Stimulated activated naive CD8-positive, alpha-beta T cell treated with anti-CD3 and anti-CD28 coated beads, Interleukin-15, Interleukin-2, amounts not matched to agents 100 U/mL and 50 U/mL, for 24 hours (primary cell): Measurements from ENCODE around the gene KDM4C.
A peak's percentile ranks its signal among the peaks of the same experiment; 100 is the strongest.
"Not testable (repeated sequence)": the region's sequence is repeated elsewhere in the genome, so short reads cannot be mapped to it uniquely, and the experiment has no call there.

Source experiments
- ATAC-seq: fragments of 150-1000 bp; cut with Tn5 transposase; one replicate; pipeline ENCODE4 v1.10.0; 2021
- DNase-seq: peaks from one replicate; pipeline ENCODE4 v3.0.0; 2021

The KDM4C gene

DNA sequence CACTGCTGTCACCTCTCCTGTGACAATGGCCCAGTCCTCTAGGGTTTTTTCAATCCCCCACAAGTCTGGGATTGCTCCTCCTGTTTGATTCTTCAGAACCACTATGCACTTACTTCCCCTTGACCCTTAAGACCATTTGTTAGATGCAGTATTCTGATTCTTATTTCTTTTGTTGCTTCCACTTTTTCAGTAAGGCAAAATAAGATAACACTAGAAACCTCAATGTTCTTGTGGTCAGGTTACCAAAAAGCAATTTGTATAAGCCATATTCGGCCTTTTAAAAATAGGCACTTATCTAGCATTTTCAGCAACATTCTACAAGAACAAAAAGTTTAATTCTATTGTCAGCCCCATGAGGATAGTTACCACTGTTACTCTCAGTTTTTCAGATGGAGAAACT, 220.0 kb downstream of the KDM4C start:
- ATAC-seq, result no peak
- DNase-seq, result no peak

DNA sequence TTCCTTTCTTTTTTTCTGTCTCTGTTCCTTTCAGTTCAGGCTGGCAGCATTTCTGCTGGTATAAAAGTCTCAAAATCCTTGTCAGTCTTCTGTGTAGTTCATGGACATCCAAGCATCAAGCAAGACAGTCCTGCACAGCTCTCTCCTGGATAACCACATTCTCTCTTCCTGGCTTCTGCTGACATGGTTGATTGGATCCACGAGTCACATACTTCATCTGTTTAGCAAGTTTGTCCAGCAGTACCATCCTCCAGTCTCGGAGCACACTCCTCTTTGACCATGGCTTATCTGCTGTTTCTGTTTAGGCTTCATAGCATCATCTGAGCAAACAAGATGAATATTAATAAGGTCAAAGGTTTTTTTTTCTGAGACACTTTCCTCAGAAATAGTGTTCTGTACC, 220.8 kb downstream of the KDM4C start:
- ATAC-seq (no peak), DNase-seq (no peak)

DNA sequence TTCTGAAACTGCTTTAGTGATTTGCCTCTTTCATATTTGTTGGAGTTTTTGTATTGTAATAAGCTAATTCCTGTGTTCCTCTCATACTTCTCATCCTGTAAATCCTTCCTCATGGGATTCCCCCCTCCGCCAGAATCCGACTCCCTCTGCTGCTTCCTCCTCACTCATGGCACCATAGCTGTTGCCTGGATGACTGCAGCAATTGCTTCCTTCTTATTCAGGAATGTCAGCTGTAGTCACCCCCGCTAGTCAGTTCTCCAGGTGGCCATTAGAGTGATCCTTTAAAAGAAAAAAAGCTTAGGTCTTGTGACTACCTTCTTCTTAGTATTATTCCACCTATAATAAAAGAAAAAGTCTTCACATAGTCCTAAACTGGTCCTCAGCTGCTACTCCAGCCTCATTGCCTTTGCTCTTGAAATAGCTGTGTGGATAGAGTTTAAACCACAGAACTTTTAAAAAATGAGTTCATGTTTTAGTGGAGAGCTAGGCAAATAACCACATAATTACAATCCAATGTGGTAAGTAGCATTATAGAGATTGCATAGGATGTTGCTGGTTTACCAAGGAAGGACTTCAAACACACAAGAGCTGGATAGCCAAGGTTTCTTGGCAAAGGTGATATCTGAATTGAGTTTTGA, 227.3 kb downstream of the KDM4C start:
- ATAC-seq, result no peak
- DNase-seq, result no peak

DNA sequence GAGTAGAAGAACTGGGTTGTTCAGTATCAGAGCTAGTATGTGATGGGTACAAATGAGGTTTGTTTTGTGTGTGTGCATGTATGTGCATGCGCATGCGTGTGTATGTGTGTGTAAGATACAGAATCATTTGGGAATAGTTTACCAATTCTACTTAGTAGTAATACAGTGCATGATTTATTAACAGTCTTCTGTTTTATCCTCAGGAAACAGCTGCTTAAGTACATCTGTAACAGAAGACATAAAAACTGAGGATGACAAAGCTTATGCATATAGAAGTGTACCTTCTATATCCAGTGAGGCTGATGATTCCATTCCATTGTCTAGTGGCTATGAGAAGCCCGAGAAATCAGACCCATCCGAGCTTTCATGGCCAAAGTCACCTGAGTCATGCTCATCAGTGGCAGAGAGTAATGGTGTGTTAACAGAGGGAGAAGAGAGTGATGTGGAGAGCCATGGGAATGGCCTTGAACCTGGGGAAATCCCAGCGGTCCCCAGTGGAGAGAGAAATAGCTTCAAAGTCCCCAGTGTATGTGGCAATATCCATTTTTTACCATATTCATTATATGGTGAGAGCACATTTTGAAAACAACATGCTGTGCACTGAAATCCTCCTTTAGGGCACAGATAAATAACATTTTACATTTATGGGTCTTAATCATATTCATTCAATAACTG, 228.5 kb downstream of the KDM4C start:
- no peak for DNase-seq
- no peak for ATAC-seq

DNA sequence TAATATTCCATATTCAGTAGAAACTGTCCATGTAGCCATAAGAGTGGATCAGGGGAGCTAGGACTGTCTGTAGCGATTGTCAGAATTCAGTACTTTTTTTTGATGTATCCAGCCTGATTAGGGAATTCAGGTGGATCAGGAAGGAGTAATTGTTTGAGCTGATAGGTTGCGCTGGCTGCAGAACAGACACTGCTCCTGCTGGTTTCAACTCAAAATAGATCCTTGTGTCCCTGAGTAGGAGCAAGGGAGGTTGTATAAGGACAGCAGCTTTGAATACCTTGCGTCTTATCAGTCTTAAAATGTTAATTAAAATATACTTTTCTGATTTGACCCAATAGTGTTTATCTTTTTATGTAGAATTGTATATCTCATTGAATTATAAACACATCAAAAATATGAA, 229.6 kb downstream of the KDM4C start:
- ATAC-seq (no peak), DNase-seq (no peak)

DNA sequence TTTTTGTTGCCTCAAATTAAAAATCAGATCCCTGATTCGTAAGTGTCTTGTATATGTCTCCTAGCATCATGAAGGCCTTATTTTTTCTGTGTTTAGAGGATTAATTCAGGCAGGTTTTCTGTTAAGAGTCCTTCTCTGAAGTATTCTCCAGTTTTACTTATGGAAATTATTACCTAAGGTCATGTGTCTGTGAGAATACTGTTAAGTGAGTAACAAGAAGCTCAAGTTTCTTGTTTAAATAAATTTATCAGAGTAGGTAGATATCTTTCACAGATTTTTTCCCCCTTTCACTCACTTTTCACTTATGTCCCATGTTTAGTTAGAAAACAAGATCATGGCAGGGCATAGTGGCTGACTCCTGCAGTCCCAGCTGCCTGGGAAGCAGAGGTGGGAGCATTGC, 233.6 kb downstream of the KDM4C start:
- no peak for DNase-seq
- ATAC-seq, result no peak

DNA sequence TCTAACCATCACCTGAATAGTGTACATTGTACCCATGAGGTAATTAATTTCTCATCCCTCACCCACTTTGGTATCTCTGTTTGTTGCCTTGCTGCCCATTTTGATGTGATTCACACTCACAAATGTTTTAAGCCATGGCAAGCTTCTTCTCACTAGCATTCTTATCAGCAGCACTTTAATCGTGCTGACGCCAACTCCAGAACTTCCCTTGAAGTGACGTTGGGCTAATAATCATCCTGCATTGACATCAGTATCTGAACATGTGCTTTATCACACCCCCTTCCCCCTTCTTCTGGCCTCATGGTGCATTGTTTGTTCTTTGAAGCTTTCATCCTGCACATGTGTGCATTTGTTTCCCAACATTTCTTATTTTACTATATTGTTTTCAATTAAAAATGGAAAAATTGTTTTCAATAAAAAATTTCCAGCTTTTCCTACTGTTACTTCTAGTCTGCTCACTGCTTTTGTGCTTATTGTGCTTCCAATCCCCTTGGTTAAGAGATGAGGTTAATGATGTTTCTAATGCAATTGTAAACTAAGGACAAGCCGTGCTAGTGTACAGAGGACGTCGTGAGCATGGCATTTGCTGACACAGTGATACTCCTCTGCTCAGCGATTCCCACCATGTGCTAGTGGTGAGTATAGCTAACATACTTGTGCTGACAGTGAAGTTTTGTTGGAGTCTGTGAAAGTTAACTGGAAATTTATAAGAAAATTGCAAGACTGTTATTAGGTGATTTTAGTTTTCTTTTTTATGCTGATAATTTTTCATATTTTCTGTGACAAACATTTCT, 238.5 kb downstream of the KDM4C start:
- no peak for ATAC-seq
- no peak for DNase-seq

DNA sequence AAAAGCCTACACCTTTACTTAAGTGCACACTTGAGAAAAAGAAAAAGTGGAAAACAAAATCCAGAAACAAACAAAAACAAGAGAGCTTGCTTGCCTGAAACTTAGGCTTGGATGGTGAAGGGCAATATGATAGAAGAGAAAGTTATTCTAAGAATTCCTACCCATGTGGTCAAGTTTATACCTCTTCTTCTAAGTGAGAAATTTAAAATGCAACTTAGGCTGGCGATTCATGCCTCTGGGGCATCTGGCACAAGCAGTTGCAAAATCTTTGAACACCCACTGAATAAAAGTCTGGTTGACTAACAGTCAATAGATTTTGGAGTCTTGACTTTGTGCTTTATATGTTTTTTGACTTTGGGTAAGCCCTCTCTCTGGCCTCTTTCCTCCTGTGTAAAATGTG, 239.6 kb downstream of the KDM4C start:
- DNase-seq (no peak), ATAC-seq (no peak)

DNA sequence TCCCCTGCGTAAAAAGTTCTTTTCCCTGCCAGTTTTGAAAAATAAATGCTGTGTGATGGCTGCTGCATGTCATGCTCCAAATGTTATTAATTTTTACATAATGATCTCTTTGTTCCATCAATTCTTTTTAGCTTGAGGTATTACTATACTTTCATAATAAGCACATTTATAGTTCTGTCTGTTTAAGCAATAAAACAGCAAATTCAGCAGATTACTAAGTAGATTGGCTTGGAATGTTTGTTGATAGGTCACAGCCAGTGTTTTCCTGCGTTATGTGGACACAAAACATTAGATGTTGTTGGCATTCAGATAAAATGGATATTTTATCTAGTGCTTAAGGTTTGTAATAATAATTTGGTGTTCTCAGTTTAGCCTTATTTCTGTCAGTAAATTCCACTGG, 242.0 kb downstream of the KDM4C start:
- no peak for DNase-seq

DNA sequence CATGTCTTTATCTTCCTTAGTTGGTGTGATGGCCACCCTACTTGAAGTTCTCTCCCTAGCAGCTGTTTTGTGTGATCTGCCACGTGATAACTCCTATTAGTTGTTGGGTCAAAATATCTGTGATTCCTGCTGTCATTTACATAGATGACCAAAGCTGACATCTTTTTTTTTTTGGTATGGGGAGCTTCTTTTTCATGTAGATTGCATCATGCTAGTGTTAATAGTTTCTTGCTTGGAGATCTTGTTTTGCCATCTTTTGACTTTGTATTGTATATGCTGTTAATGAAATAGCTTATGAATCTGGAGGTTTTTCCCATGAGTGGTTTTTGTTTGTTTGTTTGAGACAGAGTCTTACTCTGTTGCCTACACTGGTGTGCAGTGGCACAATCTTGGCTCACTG, 243.8 kb downstream of the KDM4C start:
- DNase-seq (no peak), ATAC-seq (no peak)

More for the DNA sequence above, 242.0 kb downstream of the KDM4C start:
- no peak for ATAC-seq

DNA sequence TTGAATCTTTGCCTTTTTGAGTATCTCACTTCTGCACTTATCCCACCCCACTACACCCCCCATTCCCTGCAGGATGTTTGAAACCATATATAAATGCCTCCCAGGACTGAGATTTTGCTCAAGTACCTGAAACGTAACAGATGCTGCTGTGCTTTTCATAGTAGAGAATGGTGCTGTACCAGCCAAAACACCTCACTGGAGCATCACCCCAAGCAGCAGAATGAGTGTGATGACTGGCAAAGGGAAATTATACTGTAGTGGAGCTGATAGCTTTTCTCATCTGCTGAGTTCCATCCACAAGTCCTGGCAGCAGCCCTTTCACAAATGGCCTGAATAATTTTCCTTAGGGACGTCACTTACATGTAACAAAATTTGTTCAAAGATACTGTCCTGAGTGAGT, 246.1 kb downstream of the KDM4C start:
- no peak for ATAC-seq
- no peak for DNase-seq

DNA sequence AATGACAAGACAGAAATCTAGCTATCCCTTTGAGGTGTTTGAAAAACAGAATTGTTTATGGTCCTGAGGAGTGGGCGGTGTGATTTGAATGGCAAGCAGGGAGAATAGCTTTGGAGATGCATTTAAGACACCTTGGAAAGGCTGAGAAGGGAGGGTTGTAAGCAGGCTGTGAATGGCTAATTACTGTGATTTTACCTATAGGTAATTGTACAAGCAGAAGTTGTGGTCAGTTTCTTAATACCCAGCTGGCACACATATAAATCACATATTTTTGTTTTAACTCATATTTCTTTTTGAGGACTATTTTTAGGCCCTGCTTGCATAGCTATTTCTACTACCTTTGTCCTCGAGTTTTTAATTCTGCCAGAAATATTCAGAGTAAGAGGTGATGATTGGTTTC, 248.6 kb downstream of the KDM4C start:
- ATAC-seq, result no peak
- no peak for DNase-seq

DNA sequence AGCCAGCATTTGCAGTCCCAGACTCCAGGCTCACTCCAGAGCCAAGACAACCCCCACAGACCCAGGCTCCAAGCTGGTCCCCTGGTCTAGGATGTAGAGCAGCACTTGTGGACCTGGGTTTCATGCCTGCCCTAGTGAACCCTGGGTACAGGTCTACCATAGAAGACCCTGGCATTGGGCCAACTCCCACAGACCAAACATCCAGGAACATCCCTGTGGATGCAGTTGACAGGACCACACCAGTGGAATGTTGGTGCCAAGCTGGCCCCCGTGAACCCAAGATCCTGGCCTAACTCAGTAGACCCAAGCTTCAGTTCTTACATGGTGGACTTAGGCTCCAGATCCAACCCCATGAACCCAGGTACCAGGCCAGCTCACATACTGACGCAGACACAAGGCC, 250.6 kb downstream of the KDM4C start:
- DNase-seq, result no peak

DNA sequence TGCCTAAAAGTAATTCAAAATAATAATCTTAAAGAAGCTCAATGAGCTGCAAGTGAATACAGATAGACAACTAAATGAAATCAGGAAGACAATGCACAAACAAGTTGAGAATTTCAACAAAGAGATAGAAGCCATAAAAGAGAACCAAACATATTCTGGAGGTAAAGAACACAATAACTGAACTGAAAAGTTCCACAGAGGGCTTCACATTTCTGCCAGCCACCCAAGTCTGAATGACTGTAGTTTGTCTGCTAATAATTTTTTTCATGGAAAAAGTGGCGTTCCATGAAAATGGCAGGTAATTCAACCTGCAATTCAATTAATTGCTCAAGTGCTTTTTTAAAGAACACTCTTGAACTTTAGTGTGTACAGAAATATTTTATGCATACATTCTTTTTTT, 251.3 kb downstream of the KDM4C start:
- ATAC-seq (no peak), DNase-seq (no peak)

More for the DNA sequence above, 250.6 kb downstream of the KDM4C start:
- no peak for ATAC-seq

DNA sequence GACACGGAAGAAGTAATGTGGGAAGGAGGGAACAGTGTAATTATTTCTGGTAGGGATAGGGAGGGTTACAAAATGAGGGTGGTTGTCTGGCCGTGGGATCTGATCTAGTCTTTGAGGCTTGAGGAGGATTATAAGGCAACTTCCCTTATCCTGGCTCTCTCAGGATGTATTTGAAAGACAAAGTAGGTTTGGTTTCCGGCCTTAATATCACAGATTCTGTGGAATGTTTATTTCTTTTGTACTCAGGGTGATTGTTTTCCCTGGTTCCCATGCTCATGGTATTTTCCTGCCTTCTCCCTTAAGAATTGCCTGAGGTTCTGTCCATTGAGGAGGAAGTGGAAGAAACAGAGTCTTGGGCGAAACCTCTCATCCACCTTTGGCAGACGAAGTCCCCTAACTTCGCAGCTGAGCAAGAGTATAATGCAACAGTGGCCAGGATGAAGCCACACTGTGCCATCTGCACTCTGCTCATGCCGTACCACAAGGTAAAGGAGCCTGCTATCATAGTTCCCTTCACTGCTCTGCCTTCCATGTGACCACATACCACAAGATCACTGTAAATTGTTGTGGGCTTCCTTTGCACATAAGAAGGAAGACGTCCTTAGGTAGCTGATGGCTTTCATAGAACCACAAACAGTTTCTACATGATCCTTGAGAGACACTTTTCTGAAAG, 253.8 kb downstream of the KDM4C start:
- ATAC-seq (peak; percentile 69), DNase-seq (peak; percentile 2)

DNA sequence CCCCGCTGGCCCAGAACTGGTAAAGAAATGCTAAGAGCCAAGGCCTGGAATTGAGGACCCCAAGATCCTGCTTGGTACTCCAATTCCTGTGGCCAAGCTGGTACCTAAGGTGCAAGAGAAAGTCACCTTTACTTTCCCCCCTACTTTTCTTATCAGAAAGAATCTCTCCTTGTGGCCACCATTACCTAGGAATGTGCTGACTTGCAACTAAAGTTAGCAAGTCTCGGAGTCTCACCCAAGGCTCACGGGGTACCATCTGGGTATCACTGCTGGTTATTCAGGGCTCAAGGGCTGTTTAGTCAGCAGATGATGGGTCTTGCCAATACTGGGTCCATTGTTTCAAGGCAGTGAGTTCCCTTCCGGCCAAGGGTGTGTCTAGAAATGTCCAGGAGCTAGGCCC, 270.2 kb downstream of the KDM4C start:
- ATAC-seq, result no peak

DNA sequence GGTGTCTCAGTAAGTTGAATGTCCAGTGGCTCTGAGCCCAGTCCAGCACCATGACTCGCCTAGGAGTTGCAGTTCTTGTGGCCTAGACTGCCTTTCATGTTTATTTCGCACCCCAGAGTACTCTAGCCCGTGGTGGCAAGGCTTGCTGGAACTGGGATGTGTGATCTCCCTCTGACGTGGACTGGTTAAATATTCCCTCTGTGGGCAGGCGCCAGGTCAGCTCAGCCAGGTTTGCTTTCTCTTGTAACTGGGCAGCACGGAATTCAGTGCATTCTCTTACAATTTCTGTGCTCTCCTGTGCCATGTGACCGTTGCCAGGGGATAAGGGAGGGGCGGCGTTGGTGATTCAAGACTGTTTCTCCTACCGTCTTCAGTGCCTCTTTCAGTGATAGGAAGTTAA, 270.8 kb downstream of the KDM4C start:
- ATAC-seq (no peak), DNase-seq (no peak)

More for the DNA sequence above, 270.2 kb downstream of the KDM4C start:
- DNase-seq, result no peak

DNA sequence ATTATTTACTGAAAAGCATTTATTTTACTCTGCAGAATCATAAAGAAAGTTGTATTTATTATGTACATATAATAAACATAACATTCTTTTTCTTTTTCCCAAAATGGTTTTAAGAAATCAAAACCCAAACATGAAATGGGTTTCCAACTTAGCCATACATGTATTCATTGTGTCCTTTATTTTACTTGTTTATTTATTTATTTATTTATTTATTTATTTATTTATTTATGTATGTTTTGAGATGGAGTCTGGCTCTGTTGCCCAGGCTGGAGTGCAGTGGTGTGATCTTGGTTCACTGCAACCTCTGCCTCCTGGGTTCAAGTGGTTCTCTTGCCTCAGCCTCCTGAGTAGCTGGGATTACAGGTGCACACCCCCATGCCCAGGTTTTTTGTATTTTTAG, 273.2 kb downstream of the KDM4C start:
- not testable (repeated sequence) for DNase-seq, ATAC-seq

DNA sequence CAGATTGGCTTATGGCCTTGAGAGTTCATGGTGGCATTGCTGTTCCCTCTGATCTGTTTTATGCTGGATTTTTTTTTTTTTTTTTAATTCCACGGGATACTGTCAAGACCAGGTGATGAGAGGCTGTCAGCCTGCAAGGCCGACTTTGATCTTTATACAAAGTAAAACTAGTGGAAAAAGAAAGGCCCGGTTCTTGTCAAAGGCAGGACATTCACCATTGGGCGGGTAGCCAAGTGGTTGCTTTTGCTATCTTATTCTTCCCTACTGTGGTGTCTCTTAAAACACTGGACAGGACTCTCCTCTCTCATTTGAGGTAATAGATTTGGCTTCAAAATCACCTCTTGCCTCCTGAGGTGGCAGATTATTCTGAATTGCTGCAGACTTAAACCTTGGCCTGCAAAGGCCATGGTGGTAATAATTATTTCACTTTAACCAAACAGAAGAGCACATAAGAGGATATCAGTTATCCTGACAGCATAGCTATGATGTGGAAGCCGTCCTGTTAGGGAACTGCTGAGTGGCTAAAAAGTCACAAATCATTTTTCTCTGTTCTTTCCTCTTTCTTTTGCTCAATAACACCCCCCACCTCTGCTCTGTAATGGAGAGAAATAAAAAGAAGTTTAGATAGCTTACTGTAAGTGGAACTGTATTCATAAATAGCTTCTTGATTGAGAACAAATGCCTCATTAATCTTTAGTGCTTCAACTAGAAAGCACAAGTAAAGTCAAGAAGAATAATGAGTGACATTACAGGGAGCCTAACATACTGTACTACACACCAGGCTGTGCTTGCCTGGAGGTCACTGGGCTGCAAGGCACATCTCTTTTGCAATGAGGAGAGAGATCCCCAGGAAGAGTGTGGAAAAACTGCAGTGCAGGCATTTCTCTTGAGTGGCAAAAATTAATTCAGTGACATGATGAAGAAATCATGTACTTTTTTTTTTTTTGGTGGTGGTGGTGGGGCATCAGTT, 275.6 kb downstream of the KDM4C start:
- ATAC-seq (no peak), DNase-seq (no peak)

DNA sequence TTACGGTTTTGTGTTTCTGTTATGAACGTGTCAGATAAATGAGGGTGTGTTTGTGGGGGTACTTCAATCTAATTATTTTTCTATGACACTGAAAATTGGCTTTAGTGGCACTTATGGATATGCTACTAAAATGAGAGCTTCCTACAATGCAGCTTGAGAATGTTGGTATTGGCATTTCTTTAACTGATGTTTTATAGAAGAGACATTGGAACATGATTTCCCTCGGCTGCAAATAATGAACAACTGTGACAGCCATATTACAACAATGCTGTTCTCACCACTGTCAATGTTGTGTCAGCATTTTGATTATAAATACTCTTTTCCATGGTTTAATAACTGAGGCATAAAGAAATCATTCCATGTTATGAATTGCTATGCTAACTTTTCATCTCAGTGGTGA, 279.4 kb downstream of the KDM4C start:
- no peak for DNase-seq
- ATAC-seq, result no peak

DNA sequence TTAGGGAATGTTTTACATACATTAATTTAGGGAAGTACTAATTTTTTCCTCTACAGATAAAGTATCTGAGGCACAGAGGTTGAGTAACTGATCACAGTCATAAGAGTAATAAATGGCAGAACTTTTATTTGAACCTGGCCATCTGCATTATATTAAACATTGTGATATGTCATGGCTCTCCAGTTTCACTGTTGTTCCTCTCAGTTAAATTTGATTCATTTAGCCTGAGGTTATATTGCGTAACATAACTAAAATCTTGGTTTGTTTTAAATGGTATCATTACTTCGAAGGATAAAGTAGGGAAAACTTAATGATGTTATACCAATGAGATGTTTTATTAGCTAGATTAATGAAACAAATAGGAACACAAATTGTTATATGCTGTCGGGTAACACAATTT, 284.4 kb downstream of the KDM4C start:
- ATAC-seq (no peak), DNase-seq (no peak)

DNA sequence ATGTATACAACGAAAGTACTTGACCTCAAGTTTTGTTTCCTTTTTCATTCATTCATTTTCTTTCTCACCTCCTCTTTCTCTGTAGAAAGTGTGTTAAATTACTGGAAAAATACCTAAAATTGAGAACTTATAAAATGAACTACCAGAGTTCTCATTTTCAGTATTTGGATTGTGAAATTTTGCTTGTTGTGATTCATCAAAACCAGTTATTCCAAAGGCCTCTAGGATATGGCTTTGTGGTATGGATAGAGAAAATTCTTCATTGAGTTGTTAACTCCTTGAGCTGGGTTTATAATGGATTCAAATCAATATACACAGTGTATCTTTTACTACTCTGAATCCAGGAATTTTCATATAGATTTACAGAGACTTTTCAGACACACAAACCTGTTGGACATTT, 287.6 kb downstream of the KDM4C start:
- DNase-seq (no peak), ATAC-seq (no peak)
